Thyroid gland (tissue), 4 donors: Measurements from ENCODE around the gene ALDH1A2.

Experiments
- POLR2A ChIP-seq, 2 donors: fragments of 450-650 bp; IDR thresholded peaks; one replicate each; pipeline ENCODE4 v1.6.1; 2017; ENCODE audit warnings: antibody characterized with exemption in 2 of 2, mild to moderate bottlenecking in 2 of 2, moderate library complexity in 1 of 2
- TF ChIP-seq, protein P1 (sequence below), 6 experiments: fragments of 200-600 bp in 3 of 6; fragments of 450-650 bp in 3 of 6; sonication (generic) in 3 of 6; IDR thresholded peaks; one replicate each; pipeline ENCODE4 v1.5.1; 2016 to 2019; ENCODE audit warnings: antibody characterized with exemption in 6 of 6, mild to moderate bottlenecking in 2 of 6, inconsistent platforms in 1 of 6, moderate library complexity in 1 of 6

DNA sequence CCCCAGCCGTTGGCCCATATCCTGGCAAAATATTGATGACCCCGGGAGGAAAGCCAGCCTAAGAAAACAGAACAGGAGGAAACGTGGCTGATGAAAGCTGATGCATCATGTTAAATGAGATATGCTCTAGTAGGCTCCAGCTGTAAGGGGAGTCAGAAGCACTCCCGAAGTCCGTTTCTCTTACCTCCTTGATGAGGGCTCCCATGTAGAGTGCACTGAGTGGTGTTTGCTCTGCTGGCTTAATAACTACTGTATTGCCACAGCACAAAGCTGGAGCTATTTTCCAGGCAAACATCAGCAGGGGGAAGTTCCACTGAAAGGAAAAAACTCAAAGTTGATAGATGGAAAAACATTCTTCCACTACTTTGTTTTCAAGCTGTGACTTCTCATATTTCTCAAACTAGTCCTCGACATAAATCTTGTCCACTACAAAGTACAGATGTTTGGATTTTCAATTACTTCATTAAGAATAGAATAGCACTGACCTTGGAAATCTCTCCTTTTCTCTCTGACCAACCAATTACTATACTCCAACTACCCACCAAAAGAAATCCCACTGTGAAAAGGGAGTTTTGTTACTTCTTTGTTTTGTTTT is 72.7 kb downstream of the ALDH1A2 start:
- TF ChIP-seq, protein P1, sequence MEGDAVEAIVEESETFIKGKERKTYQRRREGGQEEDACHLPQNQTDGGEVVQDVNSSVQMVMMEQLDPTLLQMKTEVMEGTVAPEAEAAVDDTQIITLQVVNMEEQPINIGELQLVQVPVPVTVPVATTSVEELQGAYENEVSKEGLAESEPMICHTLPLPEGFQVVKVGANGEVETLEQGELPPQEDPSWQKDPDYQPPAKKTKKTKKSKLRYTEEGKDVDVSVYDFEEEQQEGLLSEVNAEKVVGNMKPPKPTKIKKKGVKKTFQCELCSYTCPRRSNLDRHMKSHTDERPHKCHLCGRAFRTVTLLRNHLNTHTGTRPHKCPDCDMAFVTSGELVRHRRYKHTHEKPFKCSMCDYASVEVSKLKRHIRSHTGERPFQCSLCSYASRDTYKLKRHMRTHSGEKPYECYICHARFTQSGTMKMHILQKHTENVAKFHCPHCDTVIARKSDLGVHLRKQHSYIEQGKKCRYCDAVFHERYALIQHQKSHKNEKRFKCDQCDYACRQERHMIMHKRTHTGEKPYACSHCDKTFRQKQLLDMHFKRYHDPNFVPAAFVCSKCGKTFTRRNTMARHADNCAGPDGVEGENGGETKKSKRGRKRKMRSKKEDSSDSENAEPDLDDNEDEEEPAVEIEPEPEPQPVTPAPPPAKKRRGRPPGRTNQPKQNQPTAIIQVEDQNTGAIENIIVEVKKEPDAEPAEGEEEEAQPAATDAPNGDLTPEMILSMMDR (IDR thresholded peaks at IDR 0.05), result no peak
- no peak for TF ChIP-seq POLR2A (IDR thresholded peaks at IDR 0.05)
